PC-9 (cell line): ENCODE results near the gene RNF130. TPM values are rescaled to one million over a fixed set of nuclear protein-coding genes. Genes with fewer than 3 reads are reported as not detected.

ENCODE experiments used
- BruUV-seq: library from RNA; stranded (reverse); fragments of 400-500 nt; replicated peaks from 2 replicates; lab custom pipeline; 2021; lab: Mats Ljungman, UMichigan
- CTCF ChIA-PET: fragments of 300-600 bp; sonication (Branson Sonifier 250); formaldehyde crosslinking; loops from one replicate; lab custom pipeline; 2022; ENCODE audit warnings: antibody characterized with exemption; lab: Charles Lee
- POLR2A ChIA-PET: fragments of 300-600 bp; sonication (Branson Sonifier 250); formaldehyde crosslinking; loops from one replicate; lab custom pipeline; 2022; ENCODE audit warnings: antibody characterized with exemption; ENCODE audit not compliant: unreplicated experiment; lab: Charles Lee
- DNase-seq, 2 experiments: peaks; one replicate each; pipeline versions ENCODE4 v3.0.0 to v3.0.0-alpha.2; 2015 to 2022; ENCODE audit warnings: mixed read lengths in 1 of 2
- H2AFZ ChIP-seq: fragments of 200-600 bp; sonication (generic); 2 replicates; pipeline ENCODE4 v1.8.1; 2017; ENCODE audit warnings: antibody characterized with exemption
- H3F3A ChIP-seq: fragments of 200-600 bp; sonication (generic); 2 replicates; pipeline ENCODE4 v1.8.1; 2017; ENCODE audit warnings: antibody characterized with exemption, mild to moderate bottlenecking, low read depth; ENCODE audit not compliant: insufficient read depth
- H3K27ac ChIP-seq: fragments of 200-600 bp; sonication (generic); 2 replicates; pipeline ENCODE4 v1.6.1; 2016; ENCODE audit warnings: mixed run types
- H3K27me3 ChIP-seq: fragments of 200-600 bp; sonication (generic); 2 replicates; pipeline ENCODE4 v1.6.1; 2016; ENCODE audit warnings: low read depth, mixed run types; ENCODE audit not compliant: insufficient read depth
- H3K36me3 ChIP-seq: fragments of 200-600 bp; sonication (generic); 2 replicates; pipeline ENCODE4 v1.6.1; 2016; ENCODE audit warnings: low read depth, mixed run types
- H3K4me1 ChIP-seq: fragments of 200-600 bp; sonication (generic); replicated peaks from 2 replicates; pipeline ENCODE4 v1.6.1; 2016; ENCODE audit warnings: mixed run types; ENCODE audit not compliant: insufficient read depth
- H3K4me2 ChIP-seq: fragments of 200-600 bp; sonication (generic); 2 replicates; pipeline ENCODE4 v1.6.1; 2017; ENCODE audit warnings: mixed run types
- H3K4me3 ChIP-seq: fragments of 200-600 bp; sonication (generic); 2 replicates; pipeline ENCODE4 v1.6.1; 2016; ENCODE audit warnings: mixed run types
- H3K79me2 ChIP-seq: fragments of 200-600 bp; sonication (generic); 2 replicates; pipeline ENCODE4 v1.6.1; 2017; ENCODE audit warnings: low read depth, mixed run types
- H3K9me2 ChIP-seq: fragments of 200-600 bp; sonication (generic); 2 replicates; pipeline ENCODE4 v1.8.1; 2017; ENCODE audit warnings: mild to moderate bottlenecking; ENCODE audit not compliant: insufficient read depth
- H3K9me3 ChIP-seq: fragments of 200-600 bp; sonication (generic); 2 replicates; pipeline ENCODE4 v1.8.1; 2016; ENCODE audit warnings: low read depth; ENCODE audit not compliant: insufficient read depth
- H4K20me1 ChIP-seq: fragments of 200-600 bp; sonication (generic); 2 replicates; pipeline ENCODE4 v1.8.1; 2017; ENCODE audit not compliant: insufficient read depth
- CTCF ChIP-seq: fragments of 200-600 bp; sonication (generic); conservative IDR thresholded peaks from 2 replicates; pipeline ENCODE4 v1.6.1; 2017; ENCODE audit warnings: mixed run types, antibody characterized with exemption, mild to moderate bottlenecking, moderate library complexity
- EZH2 ChIP-seq: fragments of 200-600 bp; sonication (generic); IDR thresholded peaks from 2 replicates; pipeline ENCODE4 v1.8.0; 2017; ENCODE audit warnings: antibody characterized with exemption, low read depth
- intact Hi-C: fragments of 100-400 bp; cut with micrococcal nuclease; formaldehyde crosslinking; loops from one replicate; pipeline ENCODE4 v1.10.0; 2022; ENCODE audit not compliant: unreplicated experiment
- total RNA-seq: library from RNA; stranded (reverse); gene quantifications from 2 replicates; pipeline ENCODE4 v1.2.3, GENCODE V29; 2021

RNF130 gene
- total RNA-seq, 1 experiment from 2014 or later: 49.6 TPM

DNA sequence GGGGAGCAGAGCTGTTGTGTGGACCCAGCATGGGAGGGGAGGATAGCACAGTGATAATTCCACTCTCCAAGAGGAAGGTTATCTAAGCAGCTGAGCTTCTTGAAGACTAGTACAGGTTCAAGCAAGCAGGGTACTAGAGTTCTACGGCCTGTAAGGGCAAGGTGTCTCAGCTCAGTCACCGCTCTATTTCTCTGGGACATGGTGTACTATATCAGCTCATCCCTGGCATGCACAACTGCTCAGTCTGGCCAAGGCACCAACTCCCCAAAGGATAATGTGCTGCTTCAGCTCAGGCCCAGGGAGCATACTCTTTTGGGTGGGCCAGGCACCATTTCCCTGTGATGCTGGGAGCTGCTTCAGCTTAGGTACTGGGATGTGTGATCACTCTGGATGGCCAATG lies 69.8 kb downstream of the RNF130 start:
- Histone ChIP-seq H3K4me3 (no peak overlapping the region), H3K27me3 (no peaks in the 10 kb centered on the region), H3K79me2 (no peaks in the 10 kb centered on the region), H3K4me2 (no peak overlapping the region), H3K36me3 (no peaks in the 10 kb centered on the region), H3F3A (no peaks in the 10 kb centered on the region), H3K27ac (no peak overlapping the region), H2AFZ (no peak overlapping the region), H3K4me1 (no peaks in the 10 kb centered on the region), H3K9me3 (no peaks in the 10 kb centered on the region), H3K9me2 (no peaks in the 10 kb centered on the region), H4K20me1 (no peaks in the 10 kb centered on the region)
- intact Hi-C loops: no loop called here
- POLR2A ChIA-PET: no interaction called here
- TF ChIP-seq CTCF (no peak), EZH2 (no peak)
- DNase-seq: no peak
- no TSS peak for BruUV-seq
- CTCF ChIA-PET: no interaction called here

DNA sequence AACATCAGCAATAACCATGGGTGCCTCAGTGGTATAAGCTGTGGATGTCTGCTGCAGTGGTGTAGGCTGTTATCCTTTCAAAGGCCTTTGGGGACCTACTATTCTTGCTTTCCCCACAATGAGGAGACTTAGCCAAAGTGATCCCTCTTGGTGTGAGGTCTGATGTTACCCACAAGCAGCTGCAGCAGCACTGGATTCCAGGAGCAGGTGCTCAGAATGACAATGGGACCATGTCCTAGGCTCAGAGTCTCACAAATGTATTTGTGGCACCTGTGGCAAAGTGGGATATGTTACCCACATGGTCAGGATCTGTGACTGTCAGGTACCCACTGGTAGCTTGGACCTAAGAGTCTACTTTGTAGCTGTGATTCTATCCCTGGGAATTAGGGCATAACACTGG lies 70.4 kb downstream of the RNF130 start:
- no peaks in the 10 kb centered on the region for H3K79me2 ChIP-seq
- no peaks in the 10 kb centered on the region for H4K20me1 ChIP-seq
- H3K27ac ChIP-seq: no peak overlapping the region
- no peaks in the 10 kb centered on the region for H3K27me3 ChIP-seq
- H3K4me3 ChIP-seq: no peak overlapping the region
- no peaks in the 10 kb centered on the region for H3K36me3 ChIP-seq
- no peaks in the 10 kb centered on the region for H3K9me2 ChIP-seq
- ChIA-PET CTCF (interaction anchor here (0.5 kb wide), 1 partner anchor 19 kb away, joined by 4 read pairs; no protein-coding TSS in a partner anchor), POLR2A (no interaction called here)
- H3K4me2 ChIP-seq: no peak overlapping the region
- intact Hi-C loops: no loop called here
- no peaks in the 10 kb centered on the region for H3K9me3 ChIP-seq
- no peaks in the 10 kb centered on the region for H3K4me1 ChIP-seq
- no TSS peak for BruUV-seq
- no peak for DNase-seq
- no peak overlapping the region for H2AFZ ChIP-seq
- H3F3A ChIP-seq: no peaks in the 10 kb centered on the region
- TF ChIP-seq CTCF: no peak
- TF ChIP-seq EZH2: no peak

DNA sequence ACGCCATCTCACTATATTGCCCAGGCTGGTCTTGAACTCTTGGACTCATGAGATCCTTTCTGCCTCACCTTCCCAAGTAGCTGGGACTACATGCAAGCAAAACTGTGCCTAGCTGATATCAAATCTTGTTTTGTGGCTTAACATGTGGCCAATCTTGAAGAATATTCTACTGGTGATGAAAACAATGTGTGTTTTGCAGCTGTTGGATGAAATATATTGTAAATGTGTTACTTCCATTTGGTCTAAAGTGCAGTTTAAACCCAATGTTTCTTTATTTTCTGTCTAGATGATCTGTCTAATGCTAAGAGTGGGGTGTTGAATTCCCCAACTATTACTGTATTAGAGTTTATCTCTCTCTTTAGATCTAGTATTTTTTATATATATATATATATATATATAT lies 73.1 kb downstream of the RNF130 start:
- intact Hi-C loops: no loop called here
- H3F3A ChIP-seq: no peaks in the 10 kb centered on the region
- no peak overlapping the region for H3K4me3 ChIP-seq
- ChIA-PET CTCF (no interaction called here), POLR2A (no interaction called here)
- no peaks in the 10 kb centered on the region for H3K4me1 ChIP-seq
- TF ChIP-seq EZH2 (no peak), CTCF (no peak)
- no peaks in the 10 kb centered on the region for H3K27me3 ChIP-seq
- H3K9me2 ChIP-seq: no peaks in the 10 kb centered on the region
- H3K9me3 ChIP-seq: no peaks in the 10 kb centered on the region; the same call in 1 of the 2 replicates
- no peak overlapping the region for H2AFZ ChIP-seq
- BruUV-seq: no TSS peak
- no peaks in the 10 kb centered on the region for H3K36me3 ChIP-seq
- DNase-seq: no peak
- H4K20me1 ChIP-seq: no peaks in the 10 kb centered on the region
- H3K4me2 ChIP-seq: no peak overlapping the region
- no peaks in the 10 kb centered on the region for H3K79me2 ChIP-seq
- no peak overlapping the region for H3K27ac ChIP-seq
